Gastrocnemius medialis (tissue), 4 donors: ENCODE measurements around the gene PEX5L.

Experiments
- POLR2A ChIP-seq, 2 donors: fragments of 450-650 bp; IDR thresholded peaks; one replicate each; pipeline ENCODE4 v1.6.1; 2017; ENCODE audit warnings: antibody characterized with exemption in 2 of 2, mild to moderate bottlenecking in 2 of 2, moderate library complexity in 2 of 2
- TF ChIP-seq, protein P1 (sequence below), 5 experiments: fragments of 450-650 bp in 3 of 5; fragments of 200-600 bp in 2 of 5; sonication (generic) in 2 of 5; IDR thresholded peaks in 4 of 5; conservative IDR thresholded peaks in 1 of 5; 1 replicate in 4 of 5; 2 replicates in 1 of 5; pipeline ENCODE4 v1.5.1; 2016 to 2019; ENCODE audit warnings: antibody characterized with exemption in 5 of 5, mild to moderate bottlenecking in 3 of 5, moderate library complexity in 3 of 5

DNA sequence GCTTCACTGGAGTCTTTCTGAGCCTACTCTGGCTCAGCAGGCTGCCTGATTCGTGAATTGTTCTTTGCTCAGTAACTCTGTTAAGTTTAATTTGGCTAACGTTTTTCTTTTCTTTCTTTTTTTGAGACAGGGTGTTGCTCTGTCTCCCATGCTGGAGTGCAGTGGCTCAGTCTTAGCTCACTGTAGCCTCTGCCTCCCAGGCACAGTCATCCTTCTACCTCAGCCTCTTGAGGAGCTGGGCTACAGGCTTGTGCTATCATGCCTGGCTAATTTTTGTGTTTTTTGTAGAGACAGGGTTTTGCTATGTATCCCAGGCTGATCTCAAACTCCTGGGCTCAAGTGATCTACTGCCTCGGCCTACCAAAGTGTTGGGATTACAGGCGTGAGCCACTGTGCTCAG, 165.0 kb downstream of the PEX5L start:
- TF ChIP-seq, protein P1, sequence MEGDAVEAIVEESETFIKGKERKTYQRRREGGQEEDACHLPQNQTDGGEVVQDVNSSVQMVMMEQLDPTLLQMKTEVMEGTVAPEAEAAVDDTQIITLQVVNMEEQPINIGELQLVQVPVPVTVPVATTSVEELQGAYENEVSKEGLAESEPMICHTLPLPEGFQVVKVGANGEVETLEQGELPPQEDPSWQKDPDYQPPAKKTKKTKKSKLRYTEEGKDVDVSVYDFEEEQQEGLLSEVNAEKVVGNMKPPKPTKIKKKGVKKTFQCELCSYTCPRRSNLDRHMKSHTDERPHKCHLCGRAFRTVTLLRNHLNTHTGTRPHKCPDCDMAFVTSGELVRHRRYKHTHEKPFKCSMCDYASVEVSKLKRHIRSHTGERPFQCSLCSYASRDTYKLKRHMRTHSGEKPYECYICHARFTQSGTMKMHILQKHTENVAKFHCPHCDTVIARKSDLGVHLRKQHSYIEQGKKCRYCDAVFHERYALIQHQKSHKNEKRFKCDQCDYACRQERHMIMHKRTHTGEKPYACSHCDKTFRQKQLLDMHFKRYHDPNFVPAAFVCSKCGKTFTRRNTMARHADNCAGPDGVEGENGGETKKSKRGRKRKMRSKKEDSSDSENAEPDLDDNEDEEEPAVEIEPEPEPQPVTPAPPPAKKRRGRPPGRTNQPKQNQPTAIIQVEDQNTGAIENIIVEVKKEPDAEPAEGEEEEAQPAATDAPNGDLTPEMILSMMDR (IDR thresholded peaks at IDR 0.05 in 4 of 5, conservative IDR thresholded peaks at IDR 0.05 in 1 of 5), result no peak
- TF ChIP-seq POLR2A (IDR thresholded peaks at IDR 0.05), result no peak
